A673 (cell line): Measurements from ENCODE around the gene CACNA2D3. TPM values are rescaled to one million over a fixed set of nuclear protein-coding genes. Genes with fewer than 3 reads are reported as not detected.

ENCODE experiments used
- BruUV-seq: library from RNA; stranded (reverse); fragments of 400-500 nt; replicated peaks from 2 replicates; lab custom pipeline; 2021; lab: Mats Ljungman, UMichigan
- CTCF ChIA-PET: fragments of 300-600 bp; sonication (Branson Sonifier 250); formaldehyde crosslinking; loops from one replicate; lab custom pipeline; 2022; ENCODE audit warnings: antibody characterized with exemption; lab: Charles Lee
- POLR2A ChIA-PET: fragments of 300-600 bp; sonication (Branson Sonifier 250); formaldehyde crosslinking; loops from one replicate; lab custom pipeline; 2022; ENCODE audit warnings: antibody characterized with exemption; ENCODE audit not compliant: low non-redundant PET; lab: Charles Lee
- DNase-seq: peaks from one replicate; pipeline ENCODE4 v3.0.0-alpha.2; 2015; ENCODE audit warnings: low spot score
- H3K27ac ChIP-seq: fragments of 200-600 bp; sonication (generic); 2 replicates; pipeline ENCODE4 v1.5.1; 2016; ENCODE audit warnings: mixed run types, low read depth, mild to moderate bottlenecking, mixed read lengths, antibody characterized with exemption, low read length; ENCODE audit not compliant: poor library complexity, severe bottlenecking
- H3K27me3 ChIP-seq: fragments of 200-600 bp; sonication (generic); replicated peaks from 2 replicates; pipeline ENCODE4 v1.6.1; 2017; ENCODE audit warnings: mixed run types, low read depth, mild to moderate bottlenecking, mixed read lengths, antibody characterized with exemption, low read length; ENCODE audit not compliant: insufficient read depth, poor library complexity
- H3K36me3 ChIP-seq: fragments of 200-600 bp; sonication (generic); 2 replicates; pipeline ENCODE4 v1.6.1; 2016; ENCODE audit warnings: mixed run types, mild to moderate bottlenecking, mixed read lengths, antibody characterized with exemption, low read length; ENCODE audit not compliant: insufficient read depth, poor library complexity, severe bottlenecking
- H3K4me1 ChIP-seq: fragments of 200-600 bp; sonication (generic); 2 replicates; pipeline ENCODE4 v1.6.1; 2017; ENCODE audit warnings: mixed run types, mild to moderate bottlenecking, mixed read lengths, antibody characterized with exemption, low read length; ENCODE audit not compliant: insufficient read depth, poor library complexity, severe bottlenecking
- H3K4me3 ChIP-seq: fragments of 200-600 bp; sonication (generic); 2 replicates; pipeline ENCODE4 v1.5.1; 2016; ENCODE audit warnings: low read depth, mixed run types, mild to moderate bottlenecking, mixed read lengths, low read length; ENCODE audit not compliant: poor library complexity, severe bottlenecking
- H3K9me3 ChIP-seq: fragments of 200-600 bp; sonication (generic); 2 replicates; pipeline ENCODE4 v1.6.1; 2016; ENCODE audit warnings: mixed run types, low read depth, mild to moderate bottlenecking, mixed read lengths, antibody characterized with exemption, low read length; ENCODE audit not compliant: poor library complexity, severe bottlenecking
- EZH2 ChIP-seq: fragments of 200-600 bp; sonication (generic); IDR thresholded peaks from 2 replicates; pipeline ENCODE4 v1.6.1; 2017; ENCODE audit warnings: borderline replicate concordance, low read depth, mild to moderate bottlenecking, mixed read lengths, antibody characterized with exemption, low read length; ENCODE audit not compliant: poor library complexity, severe bottlenecking
- intact Hi-C: fragments of 100-400 bp; cut with micrococcal nuclease; formaldehyde crosslinking; loops from one replicate; pipeline ENCODE4 v1.10.0; 2022; ENCODE audit not compliant: unreplicated experiment
- total RNA-seq: library from RNA; stranded (reverse); gene quantifications from 2 replicates; pipeline ENCODE4 v1.2.3, GENCODE V29; 2021
- TF ChIP-seq, protein P1 (sequence below): fragments of 300-800, 200-600 bp; sonication (generic); conservative IDR thresholded peaks from 2 replicates; pipeline ENCODE4 v1.5.1; 2017; ENCODE audit warnings: low read depth, mild to moderate bottlenecking, antibody characterized with exemption, low read length, moderate library complexity, mixed read lengths

CACNA2D3 gene
- total RNA-seq, 1 experiment from 2014 or later: not detected

DNA sequence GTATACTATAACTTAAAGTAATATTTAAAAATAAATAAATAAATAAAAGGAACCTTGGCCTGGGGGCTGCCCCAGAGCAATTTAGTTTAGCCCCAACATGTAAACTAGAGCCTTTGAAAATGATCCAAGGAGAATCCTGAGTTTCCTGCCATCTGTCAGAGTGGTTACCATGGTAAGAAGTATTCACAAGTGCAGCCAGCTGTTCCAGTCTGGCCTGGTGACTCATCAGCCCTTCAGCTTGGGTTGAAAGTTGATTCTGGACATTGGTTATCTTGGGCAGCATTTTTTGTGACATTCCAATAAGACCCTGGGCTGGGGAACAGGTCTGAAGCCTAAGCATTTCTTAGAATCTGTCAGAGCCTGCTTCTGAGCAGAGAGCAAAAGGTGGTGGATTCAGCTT, 878.2 kb downstream of the CACNA2D3 start:
- ChIA-PET POLR2A (no interaction called here), CTCF (no interaction called here)
- intact Hi-C loops: no loop called here
- Histone ChIP-seq H3K9me3 (no peaks in the 10 kb centered on the region), H3K27me3 (no peaks in the 10 kb centered on the region), H3K4me1 (no peaks in the 10 kb centered on the region), H3K4me3 (no peak overlapping the region), H3K36me3 (no peaks in the 10 kb centered on the region), H3K27ac (no peak overlapping the region)
- BruUV-seq: no TSS peak
- TF ChIP-seq EZH2: no peak
- TF ChIP-seq, protein P1, sequence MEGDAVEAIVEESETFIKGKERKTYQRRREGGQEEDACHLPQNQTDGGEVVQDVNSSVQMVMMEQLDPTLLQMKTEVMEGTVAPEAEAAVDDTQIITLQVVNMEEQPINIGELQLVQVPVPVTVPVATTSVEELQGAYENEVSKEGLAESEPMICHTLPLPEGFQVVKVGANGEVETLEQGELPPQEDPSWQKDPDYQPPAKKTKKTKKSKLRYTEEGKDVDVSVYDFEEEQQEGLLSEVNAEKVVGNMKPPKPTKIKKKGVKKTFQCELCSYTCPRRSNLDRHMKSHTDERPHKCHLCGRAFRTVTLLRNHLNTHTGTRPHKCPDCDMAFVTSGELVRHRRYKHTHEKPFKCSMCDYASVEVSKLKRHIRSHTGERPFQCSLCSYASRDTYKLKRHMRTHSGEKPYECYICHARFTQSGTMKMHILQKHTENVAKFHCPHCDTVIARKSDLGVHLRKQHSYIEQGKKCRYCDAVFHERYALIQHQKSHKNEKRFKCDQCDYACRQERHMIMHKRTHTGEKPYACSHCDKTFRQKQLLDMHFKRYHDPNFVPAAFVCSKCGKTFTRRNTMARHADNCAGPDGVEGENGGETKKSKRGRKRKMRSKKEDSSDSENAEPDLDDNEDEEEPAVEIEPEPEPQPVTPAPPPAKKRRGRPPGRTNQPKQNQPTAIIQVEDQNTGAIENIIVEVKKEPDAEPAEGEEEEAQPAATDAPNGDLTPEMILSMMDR: no peak
- no peak for DNase-seq

DNA sequence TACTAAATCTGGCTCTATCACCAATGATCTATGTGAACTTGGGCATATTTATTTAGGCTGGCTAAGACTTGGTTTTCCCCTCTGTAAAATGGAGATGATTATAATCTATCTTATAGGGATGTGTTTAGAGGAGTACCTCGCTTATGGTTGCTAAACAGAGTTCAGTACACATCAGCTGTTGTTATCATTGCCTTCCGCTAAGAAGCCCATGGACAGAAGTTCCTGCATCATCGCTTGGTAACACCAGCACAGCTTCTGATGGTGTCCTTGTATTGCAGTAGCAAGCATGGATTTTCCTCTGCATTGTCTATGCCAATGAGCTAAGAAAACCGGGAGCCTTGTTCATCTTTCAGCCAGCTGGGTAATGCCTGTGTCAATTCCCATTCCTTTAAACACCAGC, 878.6 kb downstream of the CACNA2D3 start:
- no peaks in the 10 kb centered on the region for H3K36me3 ChIP-seq
- H3K4me3 ChIP-seq: no peak overlapping the region
- TF ChIP-seq, protein P1: no peak
- no peak for TF ChIP-seq EZH2
- BruUV-seq: no TSS peak
- no peaks in the 10 kb centered on the region for H3K4me1 ChIP-seq
- no peak overlapping the region for H3K27ac ChIP-seq
- H3K27me3 ChIP-seq: no peaks in the 10 kb centered on the region
- DNase-seq: no peak
- intact Hi-C loops: no loop called here
- H3K9me3 ChIP-seq: no peaks in the 10 kb centered on the region
- ChIA-PET POLR2A (no interaction called here), CTCF (no interaction called here)

DNA sequence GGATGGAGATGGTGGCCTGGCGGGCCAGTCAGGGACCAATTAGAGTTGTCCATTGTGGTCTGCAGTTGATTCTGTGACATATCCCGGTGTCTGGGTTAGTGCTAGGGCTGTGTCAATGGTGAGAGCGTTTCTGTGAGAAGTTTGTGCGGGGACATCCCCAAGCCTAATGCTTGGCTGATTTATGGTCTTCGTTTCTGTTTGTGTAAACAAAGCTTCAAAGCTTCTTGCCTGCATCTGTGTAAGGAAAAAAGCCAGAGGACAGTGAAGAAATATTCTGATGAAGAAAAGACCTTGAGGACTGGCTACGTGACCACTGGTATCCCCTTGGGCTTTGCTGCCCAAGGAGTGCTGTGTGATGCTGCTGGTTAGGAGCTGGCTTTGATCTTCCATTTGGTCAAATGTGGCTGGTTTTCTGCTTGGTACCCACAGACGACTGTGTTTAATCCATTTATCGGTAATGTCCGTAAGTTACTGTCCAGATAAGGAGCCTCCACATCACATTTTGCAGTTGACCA, 880.1 kb downstream of the CACNA2D3 start:
- Histone ChIP-seq H3K4me3 (no peak overlapping the region), H3K36me3 (no peaks in the 10 kb centered on the region), H3K27ac (no peak overlapping the region), H3K9me3 (no peaks in the 10 kb centered on the region), H3K27me3 (no peaks in the 10 kb centered on the region), H3K4me1 (peaks cover 4% of the 10 kb centered on the region)
- ChIA-PET POLR2A (no interaction called here), CTCF (no interaction called here)
- no peak for TF ChIP-seq EZH2
- TF ChIP-seq, protein P1: no peak
- no TSS peak for BruUV-seq
- no peak for DNase-seq
- intact Hi-C loops: no loop called here
